ENCODE results near the gene KCNH6.

The KCNH6 gene

GRCh38 chr17:63534816-63535455 is 11.8 kb downstream of the KCNH6 start:
- no peak for DNase-seq

GRCh38 chr17:63535640-63536039 is 12.5 kb downstream of the KCNH6 start:
- no peak for DNase-seq

- no peak for DNase-seq
Observed at GRCh38 chr17:63537001-63537400, 13.8 kb downstream of the KCNH6 start.

- no peak for DNase-seq
Observed at GRCh38 chr17:63537991-63538692, 15.0 kb downstream of the KCNH6 start.

GRCh38 chr17:63538693-63539595 is 15.8 kb downstream of the KCNH6 start:
- DNase-seq, result no peak

- no peak for DNase-seq
Observed at GRCh38 chr17:63540590-63540989, 17.4 kb downstream of the KCNH6 start.

GRCh38 chr17:63542218-63542545 is 19.0 kb downstream of the KCNH6 start:
- no peak for DNase-seq

GRCh38 chr17:63542942-63543821 is 20.0 kb downstream of the KCNH6 start:
- DNase-seq, result no peak

GRCh38 chr17:63543822-63544420 is 20.8 kb downstream of the KCNH6 start:
- no peak for DNase-seq

- no peak for DNase-seq
Observed at GRCh38 chr17:63544467-63545301, 21.5 kb downstream of the KCNH6 start.

- no peak for DNase-seq
Observed at GRCh38 chr17:63546308-63547082, 23.3 kb downstream of the KCNH6 start.

GRCh38 chr17:63547083-63547523 is 23.9 kb downstream of the KCNH6 start:
- no peak for DNase-seq

GRCh38 chr17:63549289-63549945 is 26.3 kb downstream of the KCNH6 start:
- DNase-seq, result no peak

GRCh38 chr17:63549946-63550816 is 27.0 kb downstream of the KCNH6 start, which contains the start of gene DCAF7:
Gene DCAF7, plus strand, starts transcription at chr17:63550477. Its CDS starts 201 bp downstream, at chr17:63550678.
- peak; percentile 100 for DNase-seq

- peak; percentile 41 for DNase-seq
Observed at GRCh38 chr17:63550817-63551639, 27.9 kb downstream of the KCNH6 start.

GRCh38 chr17:63552211-63552610 is 29.1 kb downstream of the KCNH6 start:
- DNase-seq, result no peak

GRCh38 chr17:63555500-63556156 is 32.5 kb downstream of the KCNH6 start:
- DNase-seq, result no peak

Data from femur (tissue), 1 donor.